GM19035 (cell line): ENCODE data around the gene G6PD.
A peak's percentile ranks its signal among the peaks of the same experiment; 100 is the strongest.
"Not testable (repeated sequence)": the region's sequence is repeated elsewhere in the genome, so short reads cannot be mapped to it uniquely, and the experiment has no call there.

Experiments used
- ATAC-seq: cut with Tn5 transposase; IDR thresholded peaks from one replicate; pipeline ENCODE4 v1.9.1; 2021; ENCODE audit not compliant: unreplicated experiment

Gene G6PD

GRCh38 chrX:154515966-154516655 lies 30.5 kb downstream of the G6PD start, which contains the start of gene FAM3A:
Gene FAM3A (minus strand): TSS chrX:154516232. CDS start chrX:154515772, 460 bp downstream.
- peak; percentile 85 for ATAC-seq

GRCh38 chrX:154515090-154515965 lies 31.3 kb downstream of the G6PD start:
- peak; percentile 12 for ATAC-seq

GRCh38 chrX:154513716-154514115 lies 32.9 kb downstream of the G6PD start:
- no peak for ATAC-seq

GRCh38 chrX:154512879-154513553 lies 33.6 kb downstream of the G6PD start:
- no peak for ATAC-seq

GRCh38 chrX:154511761-154512160 lies 34.9 kb downstream of the G6PD start:
- ATAC-seq = no peak

GRCh38 chrX:154509455-154509854 lies 37.2 kb downstream of the G6PD start:
- ATAC-seq = no peak

- no peak for ATAC-seq
Measured at GRCh38 chrX:154508384-154508745, 38.3 kb downstream of the G6PD start.

- no peak for ATAC-seq
Measured at GRCh38 chrX:154507673-154508383, 38.8 kb downstream of the G6PD start.

- no peak for ATAC-seq
Measured at GRCh38 chrX:154506483-154507332, 39.9 kb downstream of the G6PD start.

GRCh38 chrX:154505734-154506133 lies 40.9 kb downstream of the G6PD start:
- no peak for ATAC-seq

GRCh38 chrX:154502989-154503388 lies 43.7 kb downstream of the G6PD start:
- ATAC-seq = no peak

GRCh38 chrX:154502098-154502497 lies 44.5 kb downstream of the G6PD start:
- no peak for ATAC-seq

GRCh38 chrX:154501423-154501822 lies 45.2 kb downstream of the G6PD start:
- not testable (repeated sequence) for ATAC-seq

GRCh38 chrX:154496591-154497137 lies 50.0 kb downstream of the G6PD start:
- not testable (repeated sequence) for ATAC-seq

- ATAC-seq = no peak
Measured at GRCh38 chrX:154495472-154495922, 51.1 kb downstream of the G6PD start.

- no peak for ATAC-seq
Measured at GRCh38 chrX:154494715-154495114, 51.9 kb downstream of the G6PD start.

GRCh38 chrX:154490414-154491083 lies 56.1 kb downstream of the G6PD start, which contains the start of gene SLC10A3:
Gene SLC10A3 (minus strand): TSS chrX:154490629. CDS start chrX:154488940, 1,689 bp downstream.
- ATAC-seq = peak; percentile 76

- ATAC-seq = peak; percentile 30
Measured at GRCh38 chrX:154490021-154490413, 56.6 kb downstream of the G6PD start.

- no peak for ATAC-seq
Measured at GRCh38 chrX:154489182-154489581, 57.5 kb downstream of the G6PD start.
